Activated T-helper 1 cell treated with anti-CD3 and anti-CD28 coated beads, Interleukin-12 subunit alpha, Interleukin-12 subunit beta, Interleukin-2, Interleukin-4 antibody, amounts not matched to agents 30 ng/mL and 10 ng/mL and 1 ng/mL, durations not matched to agents 14 hours and 24 hours and 36 hours (primary cell): ENCODE results near the gene RCE1. TPM values are rescaled to one million over a fixed set of nuclear protein-coding genes. Genes with fewer than 3 reads are reported as not detected.

Source experiments
- DNase-seq: peaks from one replicate; pipeline ENCODE4 v3.0.0; 2021; ENCODE audit warnings: low spot score
- H3K27ac Mint-ChIP-seq: one replicate; pipeline ENCODE4 v1.8.0; 2021; ENCODE audit warnings: mild to moderate bottlenecking, mixed read lengths
- H3K27me3 Mint-ChIP-seq: one replicate; pipeline ENCODE4 v1.8.0; 2022; ENCODE audit warnings: mild to moderate bottlenecking, moderate library complexity, mixed read lengths; ENCODE audit not compliant: insufficient read depth
- H3K36me3 Mint-ChIP-seq: one replicate; pipeline ENCODE4 v1.8.0; 2021; ENCODE audit warnings: low read depth, mixed read lengths
- H3K4me1 Mint-ChIP-seq: one replicate; pipeline ENCODE4 v1.8.0; 2021; ENCODE audit warnings: low read depth, mixed read lengths
- H3K4me3 Mint-ChIP-seq: one replicate; pipeline ENCODE4 v1.8.0; 2021; ENCODE audit warnings: mild to moderate bottlenecking, moderate library complexity, mixed read lengths
- H3K9me3 Mint-ChIP-seq: one replicate; pipeline ENCODE4 v1.8.0; 2021; ENCODE audit warnings: mixed read lengths
- intact Hi-C: fragments of 100-400 bp; cut with micrococcal nuclease; formaldehyde crosslinking; loops from one replicate; pipeline ENCODE4 v1.15.1; 2024
- total RNA-seq: library from RNA; stranded (reverse); gene quantifications from 2 replicates; pipeline ENCODE4 v1.2.3, GENCODE V29; 2022

The RCE1 gene
- total RNA-seq, 1 donor from 2014 or later: 30.9 TPM

- H3K4me3 Mint-ChIP-seq: no peak overlapping the region
- H3K27me3 Mint-ChIP-seq: no peaks in the 10 kb centered on the region
- H3K4me1 Mint-ChIP-seq: peaks cover 19% of the 10 kb centered on the region
- peaks cover 10% of the 10 kb centered on the region for H3K36me3 Mint-ChIP-seq
- H3K27ac Mint-ChIP-seq: no peak overlapping the region
- intact Hi-C loops: loop anchor here (10.0 kb wide), 1 partner anchor 387 kb away; no protein-coding TSS in a partner anchor
- DNase-seq: no peak
- H3K9me3 Mint-ChIP-seq: no peaks in the 10 kb centered on the region
Observed at GRCh38 chr11:66847461-66848232, 4.4 kb downstream of the RCE1 start.

- Mint-ChIP-seq H3K4me3 (no peak overlapping the region), H3K27ac (no peak overlapping the region), H3K9me3 (no peaks in the 10 kb centered on the region), H3K27me3 (no peaks in the 10 kb centered on the region), H3K4me1 (peaks cover 16% of the 10 kb centered on the region), H3K36me3 (peaks cover 10% of the 10 kb centered on the region)
- intact Hi-C loops: loop anchor here (10.0 kb wide), 1 partner anchor 386 kb away; no protein-coding TSS in a partner anchor
- DNase-seq: no peak
Observed at GRCh38 chr11:66848671-66849500, 5.6 kb downstream of the RCE1 start.

GRCh38 chr11:66849501-66850234 lies 6.4 kb downstream of the RCE1 start:
- Mint-ChIP-seq H3K4me3 (no peak overlapping the region), H3K36me3 (peaks cover 7% of the 10 kb centered on the region), H3K9me3 (no peaks in the 10 kb centered on the region), H3K4me1 (peaks cover 10% of the 10 kb centered on the region), H3K27me3 (no peaks in the 10 kb centered on the region), H3K27ac (no peak overlapping the region)
- no peak for DNase-seq
- intact Hi-C loops: loop anchor here (10.0 kb wide), 1 partner anchor 385 kb away; no protein-coding TSS in a partner anchor

- intact Hi-C loops: no loop called here
- H3K27me3 Mint-ChIP-seq: no peaks in the 10 kb centered on the region
- DNase-seq: no peak
- H3K9me3 Mint-ChIP-seq: no peaks in the 10 kb centered on the region
- H3K36me3 Mint-ChIP-seq: peaks cover 3% of the 10 kb centered on the region
- peaks cover 10% of the 10 kb centered on the region for H3K4me1 Mint-ChIP-seq
- H3K4me3 Mint-ChIP-seq: no peak overlapping the region
- H3K27ac Mint-ChIP-seq: peak overlapping the region; percentile 12
Observed at GRCh38 chr11:66850235-66850587, 7.0 kb downstream of the RCE1 start.

DNA sequence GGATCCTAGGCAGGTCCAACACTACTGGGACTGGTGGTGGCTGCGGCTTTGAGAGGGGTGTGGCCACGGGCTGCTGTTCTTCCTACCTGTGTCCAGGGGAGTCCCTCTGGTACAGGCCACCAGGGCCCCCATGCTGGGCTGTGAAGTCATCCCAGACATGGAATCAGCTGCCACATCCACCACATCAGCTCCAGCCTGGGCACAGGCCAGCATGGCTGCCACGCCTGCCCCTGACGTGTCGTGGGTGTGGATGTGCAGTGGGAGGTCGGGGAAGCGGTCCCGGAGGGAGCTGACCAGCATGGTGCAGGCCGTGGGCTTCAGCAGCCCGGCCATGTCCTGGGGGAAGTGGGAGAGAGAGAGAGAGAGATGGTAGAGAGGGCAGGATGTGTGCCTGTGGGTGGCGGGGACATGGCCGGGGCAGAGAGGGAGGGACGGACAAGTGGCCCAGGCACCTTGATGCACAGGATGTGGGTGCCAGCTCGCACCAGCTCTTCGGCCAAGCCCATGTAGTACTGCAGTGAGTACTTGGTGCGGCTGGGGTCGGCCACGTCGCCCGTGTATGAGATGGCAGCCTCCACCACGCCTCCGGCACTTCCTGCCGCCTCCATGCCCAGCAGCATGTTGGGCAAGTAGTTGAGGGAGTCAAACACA lies 7.5 kb downstream of the RCE1 start:
- Mint-ChIP-seq H3K9me3 (no peaks in the 10 kb centered on the region), H3K4me3 (no peak overlapping the region)
- no peak for DNase-seq

DNA sequence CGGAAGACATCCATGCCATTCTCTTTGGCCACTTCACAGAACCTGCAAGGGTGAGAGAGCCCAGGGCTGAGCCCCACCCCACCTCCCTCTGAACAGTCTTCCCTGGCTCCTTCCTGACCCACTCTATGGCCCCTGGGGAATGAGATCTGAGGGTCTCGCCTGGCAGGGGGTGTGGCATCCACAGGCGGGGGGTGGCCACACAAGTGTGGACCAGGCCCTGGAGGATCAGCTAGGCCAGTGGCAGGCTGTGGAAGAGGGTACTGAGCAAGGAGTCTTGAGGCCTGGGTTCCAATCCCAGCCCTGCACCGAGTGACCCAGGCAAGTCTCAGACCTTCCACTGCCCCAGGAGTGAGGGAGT lies 8.0 kb downstream of the RCE1 start:
- intact Hi-C loops: no loop called here
- Mint-ChIP-seq H3K27me3 (no peaks in the 10 kb centered on the region), H3K4me1 (peaks cover 14% of the 10 kb centered on the region), H3K9me3 (no peaks in the 10 kb centered on the region), H3K36me3 (peaks cover 2% of the 10 kb centered on the region), H3K27ac (peak overlapping the region; percentile 91), H3K4me3 (no peak overlapping the region)
- no peak for DNase-seq

More for the DNA sequence above, 7.5 kb downstream of the RCE1 start:
- intact Hi-C loops: no loop called here
- Mint-ChIP-seq H3K4me1 (peaks cover 13% of the 10 kb centered on the region), H3K27me3 (no peaks in the 10 kb centered on the region), H3K27ac (no peak overlapping the region), H3K36me3 (peaks cover 2% of the 10 kb centered on the region)

GRCh38 chr11:66851698-66852465 lies 8.6 kb downstream of the RCE1 start:
- DNase-seq: peak; percentile 24
- Mint-ChIP-seq H3K36me3 (no peaks in the 10 kb centered on the region), H3K9me3 (no peaks in the 10 kb centered on the region), H3K4me3 (no peak overlapping the region), H3K4me1 (peaks cover 14% of the 10 kb centered on the region), H3K27ac (peak overlapping the region; percentile 91), H3K27me3 (no peaks in the 10 kb centered on the region)
- intact Hi-C loops: no loop called here

GRCh38 chr11:66852466-66853241 lies 9.4 kb downstream of the RCE1 start:
- H3K36me3 Mint-ChIP-seq: no peaks in the 10 kb centered on the region
- H3K27me3 Mint-ChIP-seq: no peaks in the 10 kb centered on the region
- intact Hi-C loops: no loop called here
- DNase-seq: no peak
- H3K4me3 Mint-ChIP-seq: no peak overlapping the region
- H3K9me3 Mint-ChIP-seq: no peaks in the 10 kb centered on the region
- peaks cover 14% of the 10 kb centered on the region for H3K4me1 Mint-ChIP-seq
- H3K27ac Mint-ChIP-seq: peak overlapping the region; percentile 91

- DNase-seq: no peak
- no peaks in the 10 kb centered on the region for H3K27me3 Mint-ChIP-seq
- intact Hi-C loops: no loop called here
- H3K4me1 Mint-ChIP-seq: peaks cover 14% of the 10 kb centered on the region
- H3K27ac Mint-ChIP-seq: no peak overlapping the region
- no peaks in the 10 kb centered on the region for H3K9me3 Mint-ChIP-seq
- H3K4me3 Mint-ChIP-seq: no peak overlapping the region
- H3K36me3 Mint-ChIP-seq: no peaks in the 10 kb centered on the region
Observed at GRCh38 chr11:66853242-66854229, 10.3 kb downstream of the RCE1 start.

DNA sequence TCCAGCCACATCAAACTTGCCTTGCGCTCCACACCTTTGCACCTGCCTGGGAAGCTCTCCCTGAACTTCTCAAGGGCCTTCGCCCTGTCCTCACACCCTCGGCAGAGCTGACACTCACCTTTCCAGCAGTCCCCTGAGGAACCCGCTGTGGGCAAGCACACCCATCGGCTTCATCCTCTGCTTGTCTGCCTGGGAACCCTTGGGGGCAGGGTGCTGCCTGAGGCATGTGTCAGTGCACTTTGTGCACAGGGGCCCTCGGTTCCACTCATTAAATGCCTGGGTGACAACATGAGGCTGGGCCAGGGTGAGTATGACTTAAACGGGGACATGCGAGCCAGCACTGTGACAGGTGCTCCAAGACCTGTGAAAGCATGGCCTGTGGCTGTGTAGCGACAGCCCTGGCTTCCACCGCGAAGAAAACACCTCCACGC lies 11.0 kb downstream of the RCE1 start:
- Mint-ChIP-seq H3K4me1 (peaks cover 14% of the 10 kb centered on the region), H3K4me3 (peak overlapping the region; percentile 19), H3K27me3 (no peaks in the 10 kb centered on the region), H3K36me3 (no peaks in the 10 kb centered on the region), H3K9me3 (no peaks in the 10 kb centered on the region), H3K27ac (no peak overlapping the region)
- intact Hi-C loops: no loop called here
- no peak for DNase-seq
